ENCODE data around the gene CAMK4. TPM values are rescaled to one million over a fixed set of nuclear protein-coding genes. Genes with fewer than 3 reads are reported as not detected.

The CAMK4 gene
- total RNA-seq, 1 experiment from 2014 or later, result 6.3 TPM

DNA sequence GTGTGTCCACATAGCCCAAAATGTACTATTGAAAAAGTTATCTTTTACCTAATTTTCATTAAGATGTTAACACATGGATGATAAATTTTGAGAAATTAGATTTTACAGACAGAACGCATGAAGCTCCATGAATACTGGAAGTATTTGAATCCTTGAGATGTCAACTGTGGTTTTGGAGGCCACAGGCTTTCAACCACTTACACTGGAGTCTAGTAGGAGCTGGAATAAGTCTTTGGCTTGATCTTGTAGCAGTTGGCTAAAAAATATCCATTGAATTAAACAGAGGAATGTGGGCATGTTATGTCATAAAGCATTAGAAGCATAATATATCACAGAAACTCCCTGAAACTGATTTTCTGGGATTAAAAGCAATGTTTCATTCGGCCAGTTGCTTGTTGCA lies 52.9 kb downstream of the CAMK4 start:
- Histone ChIP-seq H2BK20ac (ENCODE audit: low read depth, low read length, poor library complexity, severe bottlenecking) (no peak overlapping the region), H3K14ac (ENCODE audit: insufficient read depth, low read length) (no peak overlapping the region), H3K27ac (ENCODE audit: insufficient read length, low read depth, low read length) (no peak overlapping the region), H3K9me3 (ENCODE audit: control insufficient read depth, low read depth, low read length) (no peaks in the 10 kb centered on the region), H3K4ac (ENCODE audit: low read depth, low read length) (no peak overlapping the region), H3K56ac (ENCODE audit: insufficient read length, low read depth, low read length) (no peak overlapping the region), H3K23me2 (ENCODE audit: insufficient read length, low read depth, low read length, poor library complexity, severe bottlenecking) (no peaks in the 10 kb centered on the region), H3K4me2 (ENCODE audit: insufficient read depth, insufficient read length, low read length) (no peak overlapping the region), H3K79me2 (ENCODE audit: insufficient read depth, low read length) (no peaks in the 10 kb centered on the region), H3T11ph (ENCODE audit: low read length) (no peak overlapping the region), H4K5ac (ENCODE audit: insufficient read length, low read depth, low read length) (no peak overlapping the region), H4K20me1 (ENCODE audit: control insufficient read depth, insufficient read depth, insufficient read length) (no peaks in the 10 kb centered on the region), H2BK12ac (ENCODE audit: insufficient read length, low read depth, low read length) (no peak overlapping the region), H2BK15ac (ENCODE audit: low read depth, low read length) (no peak overlapping the region), H4K8ac (replicated peaks; ENCODE audit: insufficient read length, low read depth, low read length) (no peak overlapping the region), H3K79me1 (ENCODE audit: insufficient read depth, low read depth, low read length, poor library complexity, severe bottlenecking) (no peaks in the 10 kb centered on the region), H4K91ac (ENCODE audit: insufficient read length, low read depth, low read length) (no peak overlapping the region), H3K27me3 (ENCODE audit: insufficient read depth, low read length) (no peaks in the 10 kb centered on the region), H3K4me1 (ENCODE audit: insufficient read depth, low read length) (no peaks in the 10 kb centered on the region), H3K9ac (ENCODE audit: extremely low read depth, insufficient read length, low read length) (no peak overlapping the region), H2BK5ac (ENCODE audit: insufficient read length, low read length) (no peak overlapping the region), H2AK5ac (ENCODE audit: insufficient read length, low read length) (no peak overlapping the region), H3K23ac (ENCODE audit: insufficient read length, low read depth, low read length) (no peak overlapping the region), H3K18ac (ENCODE audit: insufficient read length, low read depth, low read length) (no peak overlapping the region), H2BK120ac (ENCODE audit: low read depth, low read length, poor library complexity, severe bottlenecking) (no peak overlapping the region), H2AFZ (ENCODE audit: low read length) (no peak overlapping the region)
- no CpG with 5 or more reads among the region's 2 CpGs for WGBS (ENCODE audit: extremely low coverage, insufficient read length, low lambda C conversion rate)
- no peaks in the 10 kb centered on the region for H3K27me3 Mint-ChIP-seq (ENCODE audit: low read depth)
- H3K4me3 Mint-ChIP-seq, result no peak overlapping the region
- H3K27ac Mint-ChIP-seq, result no peak overlapping the region
- no peaks in the 10 kb centered on the region for H3K4me1 Mint-ChIP-seq
- no peaks in the 10 kb centered on the region for H3K9me3 Mint-ChIP-seq
- no peaks in the 10 kb centered on the region for H3K36me3 Mint-ChIP-seq (ENCODE audit: insufficient read depth in 1 of 3, low read depth in 3 of 3)
- DNase-seq, result no peak
- TF ChIP-seq, protein P1, sequence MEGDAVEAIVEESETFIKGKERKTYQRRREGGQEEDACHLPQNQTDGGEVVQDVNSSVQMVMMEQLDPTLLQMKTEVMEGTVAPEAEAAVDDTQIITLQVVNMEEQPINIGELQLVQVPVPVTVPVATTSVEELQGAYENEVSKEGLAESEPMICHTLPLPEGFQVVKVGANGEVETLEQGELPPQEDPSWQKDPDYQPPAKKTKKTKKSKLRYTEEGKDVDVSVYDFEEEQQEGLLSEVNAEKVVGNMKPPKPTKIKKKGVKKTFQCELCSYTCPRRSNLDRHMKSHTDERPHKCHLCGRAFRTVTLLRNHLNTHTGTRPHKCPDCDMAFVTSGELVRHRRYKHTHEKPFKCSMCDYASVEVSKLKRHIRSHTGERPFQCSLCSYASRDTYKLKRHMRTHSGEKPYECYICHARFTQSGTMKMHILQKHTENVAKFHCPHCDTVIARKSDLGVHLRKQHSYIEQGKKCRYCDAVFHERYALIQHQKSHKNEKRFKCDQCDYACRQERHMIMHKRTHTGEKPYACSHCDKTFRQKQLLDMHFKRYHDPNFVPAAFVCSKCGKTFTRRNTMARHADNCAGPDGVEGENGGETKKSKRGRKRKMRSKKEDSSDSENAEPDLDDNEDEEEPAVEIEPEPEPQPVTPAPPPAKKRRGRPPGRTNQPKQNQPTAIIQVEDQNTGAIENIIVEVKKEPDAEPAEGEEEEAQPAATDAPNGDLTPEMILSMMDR (conservative IDR thresholded peaks at IDR 0.05), result no peak
